HEK293 (cell line): ENCODE results near the gene EBF4.

Source experiments
- BCL11B ChIP-seq: fragments of 450-650 bp; formaldehyde crosslinking; IDR thresholded peaks from 2 replicates; pipeline ENCODE4 v1.5.1; 2016; ENCODE audit warnings: low read depth, missing biosample characterization, missing genetic modification characterization
- EGR2 ChIP-seq: fragments of 450-650 bp; formaldehyde crosslinking; IDR thresholded peaks from 2 replicates; pipeline ENCODE4 v1.5.1; 2016; ENCODE audit warnings: low read depth, missing biosample characterization, missing genetic modification characterization
- GLI2 ChIP-seq: fragments of 450-650 bp; formaldehyde crosslinking; IDR thresholded peaks from 2 replicates; pipeline ENCODE4; 2017; ENCODE audit warnings: missing biosample characterization, missing genetic modification characterization, low read depth, borderline replicate concordance
- GLIS1 ChIP-seq: fragments of 450-650 bp; formaldehyde crosslinking; IDR thresholded peaks from 2 replicates; pipeline ENCODE4 v1.5.1; 2016; ENCODE audit warnings: missing biosample characterization, missing genetic modification characterization
- KLF17 ChIP-seq: fragments of 450-650 bp; formaldehyde crosslinking; IDR thresholded peaks from 2 replicates; pipeline ENCODE4 v1.5.1; 2016; ENCODE audit warnings: missing biosample characterization, missing genetic modification characterization
- MZF1 ChIP-seq: fragments of 450-650 bp; formaldehyde crosslinking; IDR thresholded peaks from 2 replicates; pipeline ENCODE4 v1.5.1; 2017; ENCODE audit warnings: missing biosample characterization, missing genetic modification characterization, borderline replicate concordance
- PRDM2 ChIP-seq: fragments of 450-650 bp; formaldehyde crosslinking; IDR thresholded peaks from 2 replicates; pipeline ENCODE4 v1.5.1; 2016; ENCODE audit warnings: missing biosample characterization, missing genetic modification characterization, borderline replicate concordance
- WT1 ChIP-seq: fragments of 450-650 bp; formaldehyde crosslinking; IDR thresholded peaks from 2 replicates; pipeline ENCODE4 v1.5.1; 2016; ENCODE audit warnings: missing biosample characterization, missing genetic modification characterization
- ZBTB17 ChIP-seq: fragments of 450-650 bp; formaldehyde crosslinking; IDR thresholded peaks from 2 replicates; pipeline ENCODE4 v1.5.1; 2016; ENCODE audit warnings: missing biosample characterization, missing genetic modification characterization
- ZBTB20 ChIP-seq: fragments of 450-650 bp; formaldehyde crosslinking; IDR thresholded peaks from 2 replicates; pipeline ENCODE4 v1.5.1; 2016; ENCODE audit warnings: missing biosample characterization, missing genetic modification characterization
- ZBTB6 ChIP-seq: fragments of 450-650 bp; formaldehyde crosslinking; IDR thresholded peaks from 2 replicates; pipeline ENCODE4 v1.5.1; 2017; ENCODE audit warnings: missing biosample characterization, missing genetic modification characterization
- ZFP37 ChIP-seq: fragments of 450-650 bp; formaldehyde crosslinking; IDR thresholded peaks from 2 replicates; pipeline ENCODE4 v1.5.1; 2016; ENCODE audit warnings: missing biosample characterization, missing genetic modification characterization
- ZNF132 ChIP-seq: fragments of 450-650 bp; formaldehyde crosslinking; IDR thresholded peaks from 2 replicates; pipeline ENCODE4 v1.5.1; 2017; ENCODE audit warnings: missing biosample characterization, missing genetic modification characterization, borderline replicate concordance
- ZNF24 ChIP-seq: fragments of 450-650 bp; formaldehyde crosslinking; IDR thresholded peaks from 2 replicates; pipeline ENCODE4 v1.5.1; 2016; ENCODE audit warnings: missing biosample characterization, missing genetic modification characterization
- ZNF391 ChIP-seq: fragments of 450-650 bp; formaldehyde crosslinking; IDR thresholded peaks from 2 replicates; pipeline ENCODE4 v1.5.1; 2016; ENCODE audit warnings: low read depth, missing biosample characterization, missing genetic modification characterization, borderline replicate concordance
- ZNF555 ChIP-seq: fragments of 450-650 bp; formaldehyde crosslinking; conservative IDR thresholded peaks from 2 replicates; pipeline ENCODE4 v1.5.1; 2017; ENCODE audit warnings: missing biosample characterization, mild to moderate bottlenecking, missing genetic modification characterization, inconsistent platforms
- ZNF560 ChIP-seq: fragments of 450-650 bp; formaldehyde crosslinking; IDR thresholded peaks from 2 replicates; pipeline ENCODE4 v1.5.1; 2017; ENCODE audit warnings: missing biosample characterization, missing genetic modification characterization, borderline replicate concordance
- ZNF580 ChIP-seq: fragments of 450-650 bp; formaldehyde crosslinking; IDR thresholded peaks from 2 replicates; pipeline ENCODE4 v1.5.1; 2016; ENCODE audit warnings: missing biosample characterization, missing genetic modification characterization
- ZNF776 ChIP-seq: fragments of 450-650 bp; formaldehyde crosslinking; IDR thresholded peaks from 2 replicates; pipeline ENCODE4 v1.5.0; 2017; ENCODE audit warnings: missing biosample characterization, missing genetic modification characterization, borderline replicate concordance
- ZXDB ChIP-seq: fragments of 450-650 bp; formaldehyde crosslinking; IDR thresholded peaks from 2 replicates; pipeline ENCODE4 v1.5.1; 2016; ENCODE audit warnings: missing biosample characterization, missing genetic modification characterization

EBF4 gene

GRCh38 chr20:2652724-2653555 is 39.6 kb upstream of the EBF4 start (continued):
- TF ChIP-seq ZFP37 (tag by site-specific recombination) (peak; percentile 63; the same call in 1 of the 2 replicates), MZF1 (no peak), ZBTB20 (peak; percentile 37; the same call in 1 of the 2 replicates), ZNF560 (no peak), GLIS1 (tag by site-specific recombination) (no peak), ZNF24 (tag by site-specific recombination) (no peak), WT1 (no peak), ZNF391 (tag by site-specific recombination) (peak; percentile 40; the same call in 1 of the 2 replicates), ZNF555 (tag by site-specific recombination) (no peak), ZNF776 (tag by site-specific recombination) (no peak), GLI2 (no peak), ZBTB17 (no peak), ZBTB6 (tag by site-specific recombination) (no peak), EGR2 (tag by site-specific recombination) (peak; percentile 16; the same call in 1 of the 2 replicates), PRDM2 (tag by site-specific recombination) (no peak), ZXDB (tag by site-specific recombination) (peak; percentile 38), KLF17 (tag by site-specific recombination) (peak; percentile 30; the same call in 1 of the 2 replicates), BCL11B (no peak), ZNF132 (tag by site-specific recombination) (no peak), ZNF580 (no peak)
